OCI-LY7 (cell line): Measurements from ENCODE around the gene OR5AC2.

Experiments
- EZH2phosphoT487 ChIP-seq: fragments of 200-600 bp; sonication (generic); IDR thresholded peaks from 2 replicates; pipeline ENCODE4 v1.6.1; 2018; ENCODE audit warnings: low read depth, borderline replicate concordance, mild to moderate bottlenecking, mixed run types, antibody characterized with exemption, low read length, moderate library complexity, mixed read lengths
- TF ChIP-seq, protein P1 (sequence below): fragments of 200-600 bp; sonication (generic); conservative IDR thresholded peaks from 2 replicates; pipeline ENCODE4 v1.5.1; 2014; ENCODE audit warnings: mild to moderate bottlenecking, antibody characterized with exemption, low read length, moderate library complexity, mixed read lengths

DNA sequence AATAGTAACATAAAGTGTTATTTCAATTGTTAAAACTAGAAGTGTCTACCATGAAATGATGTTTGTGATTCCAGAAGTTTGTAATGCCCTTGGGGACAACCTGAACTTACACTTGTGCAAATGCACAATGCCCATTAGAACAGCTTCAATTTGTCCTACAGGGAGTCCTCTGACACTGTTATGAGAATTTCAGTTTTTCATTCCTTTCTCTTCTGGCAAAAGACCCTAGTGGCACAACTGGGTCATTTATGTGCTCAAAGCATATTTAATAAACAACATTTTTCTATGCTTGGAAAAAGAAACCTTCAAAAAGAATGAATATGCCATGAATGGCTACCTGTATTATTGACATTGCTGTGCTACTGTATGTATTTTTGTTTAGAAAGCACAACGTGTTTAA lies 43.4 kb downstream of the OR5AC2 start, which contains the start of gene OR5H1:
- TF ChIP-seq, protein P1, sequence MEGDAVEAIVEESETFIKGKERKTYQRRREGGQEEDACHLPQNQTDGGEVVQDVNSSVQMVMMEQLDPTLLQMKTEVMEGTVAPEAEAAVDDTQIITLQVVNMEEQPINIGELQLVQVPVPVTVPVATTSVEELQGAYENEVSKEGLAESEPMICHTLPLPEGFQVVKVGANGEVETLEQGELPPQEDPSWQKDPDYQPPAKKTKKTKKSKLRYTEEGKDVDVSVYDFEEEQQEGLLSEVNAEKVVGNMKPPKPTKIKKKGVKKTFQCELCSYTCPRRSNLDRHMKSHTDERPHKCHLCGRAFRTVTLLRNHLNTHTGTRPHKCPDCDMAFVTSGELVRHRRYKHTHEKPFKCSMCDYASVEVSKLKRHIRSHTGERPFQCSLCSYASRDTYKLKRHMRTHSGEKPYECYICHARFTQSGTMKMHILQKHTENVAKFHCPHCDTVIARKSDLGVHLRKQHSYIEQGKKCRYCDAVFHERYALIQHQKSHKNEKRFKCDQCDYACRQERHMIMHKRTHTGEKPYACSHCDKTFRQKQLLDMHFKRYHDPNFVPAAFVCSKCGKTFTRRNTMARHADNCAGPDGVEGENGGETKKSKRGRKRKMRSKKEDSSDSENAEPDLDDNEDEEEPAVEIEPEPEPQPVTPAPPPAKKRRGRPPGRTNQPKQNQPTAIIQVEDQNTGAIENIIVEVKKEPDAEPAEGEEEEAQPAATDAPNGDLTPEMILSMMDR = no peak
- no peak for TF ChIP-seq EZH2phosphoT487
